ENCODE results near the gene NAV1. TPM values are rescaled to one million over a fixed set of nuclear protein-coding genes. Genes with fewer than 3 reads are reported as not detected.

The NAV1 gene
- total RNA-seq, 4 donors from 2014 or later, result 18.1 to 25.5 (median 21.0) TPM

- no peaks in the 10 kb centered on the region for H3K9me3 ChIP-seq
- H3K4me1 ChIP-seq, result peaks cover 12 to 46% (median 14%) of the 10 kb centered on the region in 3 donors
- no peak overlapping the region for H3K4me3 ChIP-seq
- H3K27me3 ChIP-seq, result no peaks in the 10 kb centered on the region
- no peaks in the 10 kb centered on the region for H3K36me3 ChIP-seq
- WGBS, 2 donors, result 94 to 97% methylated on average over 5 to 6 of the region's 6 CpGs
- intact Hi-C loops (cut with DNase I), result loop anchor here (2.0 to 10.0 kb wide), 2 partner anchors 31 to 69 kb away; no protein-coding TSS in a partner anchor
- TF ChIP-seq CTCF (IDR thresholded peaks at IDR 0.05) (no peak), POLR2A (IDR thresholded peaks at IDR 0.05) (no peak)
- DNase-seq, result no peak
- H3K27ac ChIP-seq, result peak overlapping the region in 2 of 4 donors; percentile 72 to 73
Measured at GRCh38 chr1:201513498-201514243, 25.3 kb upstream of the NAV1 start.

- Histone ChIP-seq H3K4me3 (no peak overlapping the region), H3K4me1 (peaks cover 12 to 46% (median 14%) of the 10 kb centered on the region in 3 donors), H3K9me3 (no peaks in the 10 kb centered on the region), H3K27me3 (no peaks in the 10 kb centered on the region), H3K27ac (no peak overlapping the region), H3K36me3 (no peaks in the 10 kb centered on the region)
- TF ChIP-seq CTCF (IDR thresholded peaks at IDR 0.05), result no peak
- TF ChIP-seq POLR2A (IDR thresholded peaks at IDR 0.05), result no peak
- no peak for DNase-seq
- intact Hi-C loops (cut with DNase I), result loop anchor here (10.0 kb wide), 1 partner anchor 70 kb away; no protein-coding TSS in a partner anchor
- 77 to 82% methylated on average over 2 of the region's 2 CpGs for WGBS, 2 donors
Measured at GRCh38 chr1:201514466-201514865, 24.5 kb upstream of the NAV1 start.

- H3K4me3 ChIP-seq, result no peak overlapping the region
- 80 to 85% methylated on average over 9 of the region's 9 CpGs for WGBS, 2 donors
- intact Hi-C loops (cut with DNase I), result loop anchor here (10.0 kb wide), 1 partner anchor 70 kb away; no protein-coding TSS in a partner anchor
- H3K27ac ChIP-seq, result no peak overlapping the region
- no peaks in the 10 kb centered on the region for H3K9me3 ChIP-seq
- TF ChIP-seq POLR2A (IDR thresholded peaks at IDR 0.05) (no peak), CTCF (IDR thresholded peaks at IDR 0.05) (no peak)
- DNase-seq, result no peak
- peaks cover 12 to 46% (median 14%) of the 10 kb centered on the region in 3 donors for H3K4me1 ChIP-seq
- H3K27me3 ChIP-seq, result no peaks in the 10 kb centered on the region
- no peaks in the 10 kb centered on the region for H3K36me3 ChIP-seq
Measured at GRCh38 chr1:201515062-201515750, 23.7 kb upstream of the NAV1 start.

GRCh38 chr1:201515895-201516294, 23.0 kb upstream of the NAV1 start:
- Histone ChIP-seq H3K4me1 (peaks cover 12 to 44% (median 14%) of the 10 kb centered on the region in 3 donors), H3K27ac (no peak overlapping the region), H3K4me3 (no peak overlapping the region), H3K27me3 (no peaks in the 10 kb centered on the region), H3K9me3 (no peaks in the 10 kb centered on the region), H3K36me3 (no peaks in the 10 kb centered on the region)
- intact Hi-C loops (cut with DNase I), result loop anchor here (10.0 kb wide), 1 partner anchor 71 kb away; no protein-coding TSS in a partner anchor
- TF ChIP-seq POLR2A (IDR thresholded peaks at IDR 0.05) (no peak), CTCF (IDR thresholded peaks at IDR 0.05) (no peak)
- DNase-seq, result no peak
- WGBS, 2 donors, result 92 to 100% methylated on average over 1 of the region's 1 CpG

Data from esophagus squamous epithelium (tissue), 5 donors.